BJ (cell line): ENCODE data around the gene PRR14L. TPM values are rescaled to one million over a fixed set of nuclear protein-coding genes. Genes with fewer than 3 reads are reported as not detected.
A peak's percentile ranks its signal among the peaks of the same experiment; 100 is the strongest.
"Not testable (repeated sequence)": the region's sequence is repeated elsewhere in the genome, so short reads cannot be mapped to it uniquely, and the experiment has no call there.

Experiments used
- CTCF ChIA-PET: fragments of 350-600 bp; formaldehyde crosslinking; extraction: SDS; loops from one replicate; lab custom pipeline; 2021; ENCODE audit warnings: antibody characterized with exemption, inconsistent platforms; lab: Yijun Ruan, JAX
- POLR2A ChIA-PET: fragments of 300-600 bp; sonication (Branson Sonifier 250); formaldehyde crosslinking; extraction: SDS; loops from one replicate; lab custom pipeline; 2021; ENCODE audit warnings: antibody characterized with exemption; lab: Charles Lee
- DNase-seq: peaks from one replicate; pipeline ENCODE4 v3.0.0-alpha.2; 2011; ENCODE audit warnings: low read depth
- H3K27me3 ChIP-seq: 2 replicates; pipeline ENCODE4 v1.6.0; 2011; ENCODE audit warnings: low read length; ENCODE audit not compliant: control insufficient read depth, insufficient read depth
- H3K36me3 ChIP-seq: 2 replicates; pipeline ENCODE4 v1.5.1; 2011; ENCODE audit warnings: low read length; ENCODE audit not compliant: control insufficient read depth, insufficient read depth
- H3K4me3 ChIP-seq: 2 replicates; pipeline ENCODE4 v1.5.1; 2011; ENCODE audit warnings: low read depth, mild to moderate bottlenecking, control low read depth, low read length
- CTCF ChIP-seq: IDR thresholded peaks from 2 replicates; pipeline ENCODE4 v1.5.1; 2011; ENCODE audit warnings: low read depth, mild to moderate bottlenecking, control low read depth, inconsistent platforms, low read length, moderate library complexity; ENCODE audit not compliant: insufficient read depth
- polyA minus RNA-seq: library from RNA; depleted of rRNA, polyadenylated mRNA; stranded (reverse); fragments of >200 nt; gene quantifications from 2 replicates; pipeline ENCODE4 v1.2.3, GENCODE V29; 2011; rRNA and poly(A)+ RNA removed
- polyA plus RNA-seq: library from polyadenylated mRNA; depleted of rRNA; stranded (reverse); fragments of >200 nt; gene quantifications from 2 replicates; pipeline ENCODE4 v1.2.3, GENCODE V29; 2011; rRNA removed

The PRR14L gene
- polyA plus RNA-seq (8.0 and 9.6 TPM in 2 replicates), polyA minus RNA-seq (37.6 and 53.5 TPM in 2 replicates)

- H3K36me3 ChIP-seq, result no peaks in the 10 kb centered on the region; the same call in 1 of the 2 replicates
- CTCF ChIA-PET, result interaction anchor here (0.7 kb wide), 1 partner anchor 199 kb away, joined by 4 read pairs; no protein-coding TSS in a partner anchor
- peak; percentile 68 for DNase-seq
- H3K27me3 ChIP-seq, result no peaks in the 10 kb centered on the region
- TF ChIP-seq CTCF, result peak; percentile 8; the same call in 1 of the 2 replicates
- H3K4me3 ChIP-seq, result peak within 1 kb of the TSS; percentile 80
- POLR2A ChIA-PET, result no interaction called here
Measured at GRCh38 chr22:31749636-31750364, at the start of gene PRR14L. PRR14L (minus strand) TSS chr22:31750132; CDS start chr22:31738860, 11,272 bp downstream.

- H3K27me3 ChIP-seq, CTCF ChIA-PET, H3K4me3 ChIP-seq, POLR2A ChIA-PET, DNase-seq: not testable (repeated sequence)
- H3K36me3 ChIP-seq, result peaks cover 15% of the 10 kb centered on the region
Measured at GRCh38 chr22:31799358-31799757, 49.4 kb upstream of the PRR14L start.

- Histone ChIP-seq H3K27me3 (no peaks in the 10 kb centered on the region), H3K4me3 (no peak overlapping the region), H3K36me3 (no peaks in the 10 kb centered on the region; the same call in 1 of the 2 replicates)
- DNase-seq, result no peak
- CTCF ChIA-PET, result no interaction called here
- TF ChIP-seq CTCF, result no peak
- POLR2A ChIA-PET, result no interaction called here
Measured at GRCh38 chr22:31790240-31790639, 40.3 kb upstream of the PRR14L start.

- DNase-seq, result no peak
- H3K4me3 ChIP-seq, result no peak overlapping the region
- no peak for TF ChIP-seq CTCF
- H3K27me3 ChIP-seq, result no peaks in the 10 kb centered on the region
- no peaks in the 10 kb centered on the region; the same call in 1 of the 2 replicates for H3K36me3 ChIP-seq
- ChIA-PET CTCF (no interaction called here), POLR2A (no interaction called here)
Measured at GRCh38 chr22:31789803-31790202, 39.9 kb upstream of the PRR14L start.

GRCh38 chr22:31776231-31776630, 26.3 kb upstream of the PRR14L start:
- no peak overlapping the region for H3K4me3 ChIP-seq
- POLR2A ChIA-PET, result no interaction called here

More at GRCh38 chr22:31776231-31776630, 26.3 kb upstream of the PRR14L start:
- CTCF ChIA-PET, result no interaction called here
- no peak for TF ChIP-seq CTCF
- no peak for DNase-seq
- peaks cover 11% of the 10 kb centered on the region for H3K36me3 ChIP-seq
- H3K27me3 ChIP-seq, result no peaks in the 10 kb centered on the region
